Activated CD4-positive, alpha-beta T cell treated with anti-CD3 and anti-CD28 coated beads for 24 hours (primary cell): Measurements from ENCODE around the gene TOMM40L.
"Not testable (repeated sequence)": the region's sequence is repeated elsewhere in the genome, so short reads cannot be mapped to it uniquely, and the experiment has no call there.

ENCODE experiments used
- DNase-seq, 2 donors: peaks; one replicate each; pipeline ENCODE4 v3.0.0-alpha.2; 2020; ENCODE audit warnings: low read depth in 2 of 2

TOMM40L gene

DNA sequence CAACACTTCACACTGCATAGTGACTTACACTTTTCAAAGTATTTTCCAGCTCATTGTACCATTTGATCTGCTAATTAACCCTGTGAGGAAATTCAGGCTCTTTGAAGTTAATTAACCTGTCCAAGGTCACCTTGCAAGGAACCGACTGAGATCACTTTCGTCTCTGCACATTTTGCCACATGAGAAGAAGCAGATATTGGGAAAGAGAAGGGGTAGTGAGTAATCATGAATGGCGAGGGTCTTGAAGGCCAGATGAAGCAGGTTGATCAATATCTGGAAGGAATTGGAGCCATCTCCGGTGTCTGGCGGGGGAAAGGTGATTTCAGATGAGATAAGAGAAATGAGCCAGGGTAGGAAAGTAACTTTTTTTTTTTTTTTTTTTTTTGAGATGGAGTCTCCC is 5.9 kb upstream of the TOMM40L start:
- DNase-seq = no peak

DNA sequence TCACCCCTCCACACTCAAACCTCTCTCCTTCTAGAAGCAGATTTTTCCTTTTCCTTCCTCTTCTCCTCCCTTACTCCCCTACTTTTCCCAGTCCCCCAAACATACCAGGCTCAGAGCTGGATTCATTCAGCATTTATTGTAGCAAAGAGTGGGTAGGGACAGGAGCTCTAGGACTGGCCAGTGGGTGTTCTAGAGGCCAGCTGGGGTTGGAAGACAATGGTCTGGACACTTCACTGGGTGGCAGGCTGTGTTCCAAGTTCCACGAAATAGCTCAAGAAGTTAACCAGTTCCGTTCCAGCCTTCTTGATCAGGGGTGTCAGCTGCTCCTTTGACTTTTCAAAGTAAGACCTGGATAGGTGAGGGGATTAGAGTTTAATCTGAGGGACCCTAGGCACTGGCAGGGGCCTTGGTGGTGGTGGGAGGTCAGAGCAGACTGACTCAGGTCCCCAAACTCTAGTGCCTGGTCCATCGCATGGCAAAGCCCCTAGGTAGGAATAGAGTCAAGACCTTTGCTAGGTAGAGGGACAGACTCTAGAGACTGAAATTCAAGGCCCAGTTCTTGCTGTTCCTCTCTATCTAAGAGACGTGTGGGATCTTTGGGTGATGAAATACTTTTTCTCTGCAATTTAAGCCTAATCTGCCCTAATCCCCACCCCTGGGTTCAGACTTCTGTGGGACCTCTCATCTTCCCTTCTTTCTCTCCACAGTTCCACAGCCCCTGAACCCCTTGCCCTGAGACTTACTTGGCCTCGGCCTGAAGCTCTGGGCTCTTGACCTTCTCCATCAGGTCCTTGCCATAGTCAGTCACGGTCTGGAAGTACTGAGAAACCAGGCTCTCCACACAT is 3.5 kb upstream of the TOMM40L start:
- DNase-seq = no peak

DNA sequence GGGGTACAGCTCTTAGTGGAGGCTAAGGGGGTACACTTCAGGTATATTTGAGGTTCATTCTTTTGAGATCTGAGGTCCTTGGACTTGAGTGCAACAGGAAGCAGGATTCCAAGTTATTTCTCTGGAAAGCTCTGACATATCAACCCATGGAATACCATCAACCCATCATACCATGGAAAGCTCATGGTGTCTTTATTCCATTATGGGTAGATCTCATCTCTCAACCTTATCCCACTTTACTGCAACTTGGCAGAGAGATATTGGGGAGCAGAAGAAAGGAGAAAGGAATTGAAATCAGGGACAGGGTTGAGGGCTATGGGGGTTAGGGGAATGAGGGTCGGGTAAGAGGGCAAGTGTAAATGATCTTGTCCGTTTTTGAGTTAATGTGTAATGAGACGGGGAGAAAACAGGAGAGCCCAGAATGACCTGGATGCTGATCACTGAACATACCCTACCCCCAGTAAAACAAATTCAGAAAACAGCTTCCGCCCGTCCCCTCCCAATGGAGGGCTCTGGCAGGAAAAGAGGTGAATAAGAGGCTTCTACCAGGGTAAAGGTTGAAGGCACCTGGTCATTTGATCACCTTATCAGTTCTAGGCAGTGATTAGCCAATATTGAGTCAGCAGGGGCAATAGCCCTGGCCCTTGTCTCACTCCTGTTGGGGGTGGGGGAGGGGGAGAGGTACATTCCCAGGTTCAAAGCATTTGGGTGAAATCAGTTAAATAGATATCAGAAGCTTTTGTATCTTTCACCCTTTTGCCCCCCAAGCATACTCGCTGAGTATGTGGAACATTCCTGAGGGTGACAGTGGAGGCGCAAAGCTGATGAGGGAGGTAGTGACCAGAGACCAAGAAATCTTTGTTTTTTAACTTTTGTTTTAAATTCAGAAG is 1.8 kb upstream of the TOMM40L start:
- DNase-seq = no peak

DNA sequence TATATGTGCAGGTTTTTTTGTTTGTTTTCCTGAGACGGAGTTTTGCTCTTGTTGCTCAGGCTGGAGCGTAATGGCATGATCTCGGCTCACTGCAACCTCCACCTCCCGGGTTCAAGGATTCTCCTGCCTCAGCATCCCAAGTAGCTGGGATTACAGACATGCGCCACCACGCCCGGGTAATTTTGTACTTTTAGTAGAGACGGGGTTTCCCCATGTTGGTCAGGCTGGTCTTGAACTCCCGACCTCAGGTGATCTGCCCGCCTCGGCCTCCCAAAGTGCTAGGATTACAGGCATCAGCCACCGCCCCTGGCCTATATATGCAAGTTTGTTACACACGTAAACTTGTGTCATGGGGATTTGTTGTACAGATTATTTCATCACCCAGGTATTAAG is 1.2 kb upstream of the TOMM40L start:
- DNase-seq = not testable (repeated sequence)

DNA sequence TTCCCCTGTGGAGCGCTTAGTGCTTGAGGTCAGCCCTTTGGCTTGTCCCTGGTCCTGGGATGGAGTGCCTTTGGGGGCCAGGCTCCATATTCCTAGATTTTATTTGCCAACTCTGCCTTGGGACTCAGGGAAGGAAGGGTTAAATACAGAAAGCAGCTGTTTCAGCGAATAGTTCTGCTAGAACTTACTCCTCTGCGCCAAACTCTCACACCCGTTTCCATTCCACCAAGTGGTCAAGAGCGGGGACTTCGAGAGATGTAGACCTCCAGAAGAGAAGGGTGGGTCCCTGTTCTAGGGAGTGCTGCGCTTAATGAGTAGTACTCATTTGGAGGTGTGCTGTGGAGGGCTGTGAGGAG is 704 bp upstream of the TOMM40L start:
- DNase-seq = no peak

DNA sequence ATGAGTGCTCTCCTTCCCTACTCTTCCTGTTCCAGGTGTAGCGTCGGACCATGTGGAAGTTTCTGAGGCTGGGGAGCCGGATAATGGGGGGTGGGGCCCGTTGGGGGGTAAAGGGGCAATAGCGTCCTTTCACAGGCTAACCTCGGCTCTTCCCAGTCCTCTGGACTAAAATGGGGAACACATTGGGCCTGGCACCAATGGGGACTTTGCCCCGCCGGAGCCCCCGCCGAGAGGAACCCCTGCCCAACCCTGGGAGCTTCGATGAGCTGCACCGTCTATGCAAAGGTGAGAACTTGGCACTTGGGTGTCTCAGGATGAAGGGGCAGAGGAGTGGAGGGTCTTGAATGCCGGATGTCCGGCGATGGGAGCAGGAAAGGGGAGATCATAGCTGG is 456 bp downstream of the TOMM40L start:
- DNase-seq = no peak

DNA sequence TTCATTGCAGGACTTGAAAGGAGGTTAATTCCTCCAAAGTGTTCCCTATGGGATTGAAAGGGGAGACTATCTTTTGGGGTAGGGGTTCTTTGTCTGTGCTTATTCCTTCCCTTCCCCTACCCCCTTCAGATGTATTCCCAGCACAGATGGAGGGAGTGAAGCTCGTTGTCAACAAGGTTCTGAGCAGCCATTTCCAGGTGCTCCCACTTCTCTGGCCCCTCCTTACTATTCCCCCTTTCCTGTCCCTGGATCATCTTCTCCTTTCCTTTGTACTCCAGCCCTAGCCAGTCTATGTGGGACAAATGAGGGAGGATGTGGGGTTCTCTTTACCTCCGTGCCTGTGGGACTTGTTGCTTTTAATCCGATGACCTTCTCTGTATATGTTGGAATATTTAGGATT is 899 bp downstream of the TOMM40L start:
- no peak for DNase-seq

DNA sequence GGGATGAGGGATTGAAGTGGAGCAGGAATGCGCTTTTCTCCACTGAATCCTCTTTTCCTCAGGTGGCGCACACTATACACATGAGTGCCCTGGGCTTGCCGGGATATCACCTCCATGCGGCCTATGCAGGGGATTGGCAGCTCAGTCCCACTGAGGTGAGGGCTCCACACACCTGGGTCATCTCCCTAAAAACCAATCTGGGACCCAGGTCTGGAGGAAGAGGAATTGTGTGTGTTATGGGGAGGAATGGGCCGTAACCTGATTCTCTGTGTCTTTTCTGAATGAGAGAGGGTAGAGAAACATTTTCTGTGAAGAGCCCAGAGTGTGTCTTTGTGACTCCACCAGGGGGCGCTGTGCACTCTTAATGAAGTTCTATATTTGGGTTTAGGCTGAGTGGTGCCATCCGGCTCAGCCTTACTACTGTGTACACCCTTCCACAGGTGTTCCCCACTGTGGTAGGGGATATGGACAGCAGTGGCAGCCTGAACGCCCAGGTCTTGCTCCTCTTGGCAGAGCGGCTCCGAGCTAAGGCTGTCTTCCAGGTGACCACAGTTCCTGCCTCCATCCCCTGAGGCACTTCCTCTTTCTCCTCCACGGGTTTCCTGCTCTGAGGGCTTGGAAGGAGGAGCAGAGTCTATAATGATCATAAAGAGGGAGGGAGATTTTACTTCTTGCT is 1.5 kb downstream of the TOMM40L start:
- peak; percentile 89 to 94 for DNase-seq

DNA sequence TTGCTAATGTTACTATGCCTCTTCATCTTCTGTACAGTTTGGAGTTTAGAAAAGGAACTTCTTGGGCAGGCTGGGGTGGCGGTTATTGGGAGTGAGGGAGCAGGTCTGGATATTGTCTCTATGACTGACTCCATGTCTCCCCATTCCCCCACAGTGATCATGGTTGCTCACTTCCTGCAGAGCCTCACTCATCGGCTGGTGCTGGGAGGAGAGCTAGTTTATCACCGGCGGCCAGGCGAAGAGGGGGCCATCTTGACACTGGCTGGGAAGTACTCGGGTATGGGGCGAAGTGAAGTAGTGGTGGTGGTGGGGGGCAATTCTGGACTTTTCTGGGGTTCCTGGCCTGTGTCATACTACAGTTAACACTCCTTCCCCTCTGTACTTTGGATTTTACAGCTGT is 2.2 kb downstream of the TOMM40L start:
- DNase-seq = no peak

DNA sequence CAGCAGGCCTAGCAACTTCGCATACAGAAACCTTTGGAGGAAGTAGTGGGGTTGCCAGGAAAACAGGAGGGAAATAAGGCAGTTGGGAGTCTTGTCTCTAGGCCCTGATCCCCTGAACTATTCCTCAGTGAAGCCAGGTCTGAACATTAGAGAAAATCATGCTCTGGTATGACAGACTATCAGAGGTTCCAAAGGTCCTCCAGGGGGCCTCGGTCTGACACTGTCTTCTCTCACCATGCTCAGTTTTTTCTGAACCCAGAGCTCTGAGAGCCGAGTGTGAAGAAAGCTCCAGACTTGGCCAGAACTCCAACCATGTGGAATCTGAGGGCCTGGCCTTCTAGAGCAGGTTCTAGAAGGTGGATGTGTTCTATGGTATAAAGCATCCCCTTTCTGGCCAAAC is 4.0 kb downstream of the TOMM40L start:
- DNase-seq = no peak

DNA sequence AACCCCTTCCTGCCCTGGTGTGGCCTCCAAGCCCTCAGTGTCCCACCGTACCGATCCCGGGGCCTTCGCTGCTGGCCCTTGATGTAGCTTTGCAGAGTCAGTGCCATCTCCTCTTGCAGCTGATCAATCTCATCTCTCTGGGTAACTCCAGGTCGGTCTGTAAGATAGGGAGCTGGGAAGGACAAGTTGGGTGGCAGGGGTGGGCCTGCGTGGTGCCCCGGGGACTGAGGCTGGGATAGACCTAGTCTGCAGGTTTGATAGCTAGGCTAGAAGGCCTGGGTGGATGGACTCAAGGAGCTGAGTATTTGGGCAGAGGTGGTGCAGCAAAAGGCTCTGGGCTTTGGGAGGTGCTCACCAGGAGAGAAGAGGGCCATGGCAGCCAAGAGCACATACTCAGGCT is 4.9 kb downstream of the TOMM40L start:
- DNase-seq = no peak

DNA sequence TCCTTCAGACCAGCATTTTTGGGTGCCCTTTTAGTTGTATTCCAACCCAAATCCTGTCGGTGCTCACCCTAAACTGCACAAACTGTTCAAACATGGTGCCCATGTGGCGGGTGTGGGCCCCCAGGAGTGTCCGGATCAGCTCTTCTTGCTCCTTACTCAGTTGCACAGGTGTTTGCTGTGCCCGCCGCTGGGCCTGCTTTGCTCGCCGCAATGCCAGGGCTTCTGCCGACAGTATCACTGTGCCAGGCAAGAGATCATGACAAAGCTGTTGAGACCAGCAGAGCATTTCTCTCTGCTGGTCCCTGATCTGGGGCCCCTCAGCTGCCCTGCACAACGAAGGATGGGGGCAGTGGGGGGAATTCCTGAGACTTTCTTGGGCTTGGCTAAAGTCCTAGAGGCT is 7.2 kb downstream of the TOMM40L start:
- no peak for DNase-seq

DNA sequence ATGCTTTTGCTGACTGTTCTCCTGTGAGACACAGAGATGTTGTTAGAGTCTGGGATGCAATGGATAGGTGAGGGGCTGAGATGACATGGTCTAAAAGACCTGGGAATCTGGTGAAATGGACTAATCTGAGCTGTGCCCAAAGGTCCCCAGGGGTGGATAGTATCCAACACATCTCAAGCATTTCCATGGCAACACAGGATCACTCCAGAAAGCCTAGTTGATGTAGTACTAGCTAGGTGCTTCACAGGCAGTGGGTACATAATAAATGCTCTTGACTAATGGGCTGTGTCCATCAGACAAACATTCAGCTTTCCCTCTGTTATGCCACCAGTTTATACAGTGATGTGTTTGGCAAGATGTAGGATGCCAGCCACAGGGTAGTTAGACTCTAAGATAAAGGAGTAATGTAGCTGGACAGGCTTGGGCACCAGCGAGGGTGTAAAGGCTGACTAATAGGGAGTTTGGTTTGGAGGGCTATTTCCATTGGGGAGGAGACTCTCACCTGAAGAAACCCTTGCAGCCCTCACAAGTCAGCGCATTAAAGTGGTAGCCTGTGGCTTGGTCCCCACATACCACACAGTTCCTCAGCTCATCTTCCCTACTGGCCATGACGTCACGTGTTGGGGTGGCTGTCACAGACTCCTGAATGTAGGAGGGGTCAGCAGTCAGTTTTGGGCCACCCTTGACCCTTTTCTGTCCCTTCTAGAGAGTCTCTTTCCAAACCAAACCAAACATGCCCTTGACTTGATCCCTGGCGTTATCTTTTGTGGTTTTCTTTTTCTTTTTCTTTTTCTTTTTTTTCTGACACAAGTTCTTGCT is 10.3 kb downstream of the TOMM40L start:
- DNase-seq = no peak

DNA sequence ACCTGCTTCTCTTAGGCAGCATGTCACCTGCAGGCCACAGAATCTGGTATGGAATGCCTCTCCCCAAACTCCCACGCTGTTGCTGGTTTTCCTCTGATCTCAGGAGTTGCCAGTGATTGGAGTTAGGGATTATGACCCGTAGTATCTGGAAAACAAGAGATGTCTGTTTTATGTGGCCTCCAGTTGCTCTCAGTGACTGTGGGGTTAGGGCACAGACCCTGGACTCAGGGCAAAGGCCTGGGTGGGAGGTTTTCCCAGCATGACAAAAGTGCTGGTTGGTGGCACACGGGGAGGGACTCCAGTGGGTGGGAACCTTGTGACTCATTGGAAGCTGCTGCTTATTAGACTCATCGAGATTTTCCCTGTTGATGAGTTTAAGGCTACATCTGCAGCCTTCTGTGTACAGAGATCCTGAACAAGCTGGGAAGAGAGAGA is 12.2 kb downstream of the TOMM40L start, which contains the start of gene NR1I3:
TSS of gene NR1I3 (minus strand) at position 165 of the 435 bp plus-strand sequence. CDS start 1,638 bp downstream, outside the sequence.
- no peak for DNase-seq

DNA sequence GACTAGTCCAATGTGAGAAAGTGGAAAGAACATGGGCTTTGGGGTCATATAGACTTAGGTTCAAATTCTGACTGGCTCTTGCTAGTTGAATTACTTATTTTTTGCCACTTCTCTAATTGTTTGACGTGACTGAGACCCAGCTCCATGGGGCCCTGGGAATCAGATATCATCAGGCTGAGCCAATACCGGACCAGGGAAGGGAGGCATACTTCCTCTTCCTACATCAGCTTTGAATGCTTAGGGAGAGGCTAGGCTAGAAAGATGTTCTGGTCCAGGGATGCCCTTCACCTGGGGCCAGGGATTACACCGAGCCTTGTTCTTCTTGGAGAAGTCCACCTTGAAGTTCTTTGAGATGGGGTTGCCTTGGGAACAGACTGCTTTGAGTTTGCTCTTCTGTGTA is 15.8 kb downstream of the TOMM40L start:
- DNase-seq = no peak

DNA sequence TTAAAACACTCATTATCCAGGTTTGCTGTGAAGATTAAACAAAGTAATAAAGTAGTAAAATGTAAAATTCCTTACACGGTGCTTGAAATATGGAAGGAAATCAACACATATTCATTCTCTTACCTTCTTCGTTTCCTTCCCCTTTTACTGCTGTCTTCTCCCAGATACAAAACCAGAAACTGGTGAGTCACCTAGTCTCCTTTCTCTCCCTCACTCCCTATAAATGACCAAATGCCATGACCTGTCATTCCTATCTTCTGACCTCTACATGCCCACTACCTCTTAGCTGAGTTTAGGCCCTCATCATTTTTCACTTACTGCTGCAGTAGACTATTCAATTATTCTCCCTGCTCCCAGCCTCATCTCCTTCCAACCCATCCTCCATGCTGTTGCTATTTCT is 16.5 kb downstream of the TOMM40L start:
- no peak for DNase-seq

DNA sequence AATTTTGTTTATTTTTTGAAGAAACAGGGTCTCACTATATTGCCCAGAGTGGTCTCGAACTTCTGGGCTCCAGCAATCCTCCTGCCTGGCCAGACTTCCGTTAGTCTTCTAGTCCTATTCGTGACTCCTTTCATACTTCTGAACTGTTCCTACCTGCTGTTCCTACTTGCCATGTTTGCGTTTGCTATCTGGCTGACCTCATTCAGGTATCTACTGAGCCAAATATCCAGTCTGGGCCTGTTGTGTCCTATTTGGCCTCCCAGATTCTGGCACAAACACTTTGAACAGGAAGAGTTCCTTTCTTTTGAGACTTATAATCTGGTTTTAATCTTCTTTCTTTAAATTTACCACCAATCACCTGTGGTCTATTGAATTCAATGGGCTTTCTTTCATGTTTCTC is 19.0 kb downstream of the TOMM40L start:
- DNase-seq = no peak

DNA sequence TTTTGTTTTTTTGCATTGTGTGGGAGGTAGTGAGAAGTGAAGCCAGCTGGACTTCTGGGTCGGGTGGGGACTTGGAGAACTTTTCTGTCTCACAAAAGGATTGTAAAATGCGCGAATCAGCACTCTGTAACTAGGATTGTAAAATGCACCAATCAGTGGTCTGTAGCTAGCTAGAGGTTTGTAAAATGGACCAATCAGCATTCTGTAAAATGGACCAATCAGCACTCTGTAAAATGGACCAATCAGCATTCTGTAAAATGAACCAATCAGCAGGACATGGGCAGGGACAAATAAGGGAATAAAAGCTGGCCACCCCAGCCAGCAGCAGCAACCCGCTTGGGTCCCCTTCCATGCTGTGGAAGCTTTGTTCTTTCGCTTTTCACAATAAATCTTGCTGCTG is 24.2 kb downstream of the TOMM40L start:
- DNase-seq = not testable (repeated sequence)

DNA sequence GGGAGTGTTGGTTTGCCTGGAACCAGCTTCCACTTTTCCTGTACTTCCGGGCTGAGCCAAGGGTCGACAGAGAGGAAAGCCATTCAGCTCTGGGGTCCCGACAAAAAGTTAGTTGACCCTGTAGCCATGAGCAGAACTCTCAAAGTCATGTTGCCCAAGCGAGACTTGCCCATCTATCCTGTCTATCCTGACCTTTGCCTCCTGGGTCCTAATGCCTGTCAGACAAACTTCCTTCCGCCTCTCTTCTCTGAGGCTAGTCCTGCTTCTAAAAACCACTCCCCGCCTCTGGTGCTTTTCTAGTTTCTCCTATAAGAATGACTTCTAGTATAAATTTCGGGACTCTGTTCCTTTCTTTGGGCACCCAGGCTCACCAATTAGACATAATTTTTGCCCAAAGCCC is 25.0 kb downstream of the TOMM40L start:
- DNase-seq = no peak

DNA sequence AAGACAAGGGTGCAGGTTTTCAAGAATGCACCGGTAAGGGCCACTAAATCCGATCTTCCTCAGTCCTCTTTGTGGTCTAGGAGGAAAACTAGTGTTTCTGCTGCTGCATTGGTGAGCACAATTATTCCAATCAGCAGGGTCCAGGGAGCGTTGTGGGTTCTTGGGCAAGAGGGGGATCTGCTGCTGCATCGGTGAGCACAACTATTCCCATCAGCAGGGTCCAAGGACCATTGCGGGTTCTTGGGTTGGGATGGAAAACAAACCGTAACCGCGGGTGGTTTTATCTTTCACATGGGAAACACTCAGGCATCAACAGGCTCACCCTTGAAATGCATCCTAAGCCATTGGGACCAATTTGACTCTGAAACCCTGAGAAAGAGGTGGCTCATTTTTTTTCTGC is 25.7 kb downstream of the TOMM40L start:
- DNase-seq = no peak

DNA sequence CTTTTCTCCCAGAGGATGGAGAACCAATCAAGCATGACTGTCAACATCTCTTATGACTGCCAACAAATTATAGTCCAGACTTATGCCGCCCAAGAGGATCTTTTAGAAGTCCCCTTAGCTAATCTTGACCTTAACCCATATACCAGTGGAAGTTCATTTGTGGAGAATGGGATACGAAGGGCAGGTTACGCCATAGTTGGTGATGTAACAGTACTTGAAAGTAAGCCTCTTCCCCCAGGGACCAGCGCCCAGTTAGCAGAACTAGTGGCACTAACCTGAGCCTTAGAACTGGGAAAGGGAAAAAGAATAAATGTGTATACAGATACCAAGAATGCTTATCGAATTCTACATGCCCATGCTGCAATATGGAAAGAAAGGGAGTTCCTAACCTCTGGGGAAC is 29.4 kb downstream of the TOMM40L start:
- DNase-seq = not testable (repeated sequence)
